ENCODE results near the gene SOX5.

- TF ChIP-seq, protein P1, sequence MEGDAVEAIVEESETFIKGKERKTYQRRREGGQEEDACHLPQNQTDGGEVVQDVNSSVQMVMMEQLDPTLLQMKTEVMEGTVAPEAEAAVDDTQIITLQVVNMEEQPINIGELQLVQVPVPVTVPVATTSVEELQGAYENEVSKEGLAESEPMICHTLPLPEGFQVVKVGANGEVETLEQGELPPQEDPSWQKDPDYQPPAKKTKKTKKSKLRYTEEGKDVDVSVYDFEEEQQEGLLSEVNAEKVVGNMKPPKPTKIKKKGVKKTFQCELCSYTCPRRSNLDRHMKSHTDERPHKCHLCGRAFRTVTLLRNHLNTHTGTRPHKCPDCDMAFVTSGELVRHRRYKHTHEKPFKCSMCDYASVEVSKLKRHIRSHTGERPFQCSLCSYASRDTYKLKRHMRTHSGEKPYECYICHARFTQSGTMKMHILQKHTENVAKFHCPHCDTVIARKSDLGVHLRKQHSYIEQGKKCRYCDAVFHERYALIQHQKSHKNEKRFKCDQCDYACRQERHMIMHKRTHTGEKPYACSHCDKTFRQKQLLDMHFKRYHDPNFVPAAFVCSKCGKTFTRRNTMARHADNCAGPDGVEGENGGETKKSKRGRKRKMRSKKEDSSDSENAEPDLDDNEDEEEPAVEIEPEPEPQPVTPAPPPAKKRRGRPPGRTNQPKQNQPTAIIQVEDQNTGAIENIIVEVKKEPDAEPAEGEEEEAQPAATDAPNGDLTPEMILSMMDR (IDR thresholded peaks at IDR 0.05) = no peak
- TF ChIP-seq POLR2A (IDR thresholded peaks at IDR 0.05) = no peak
- TF ChIP-seq EP300 (IDR thresholded peaks at IDR 0.05) = no peak
These were observed 11.0 kb downstream of the SOX5 start for GRCh38 chr12:23938422-23938821.

Measured in sigmoid colon (tissue), 4 donors.